SK-N-SH treated with all-trans-retinoic acid at 6 μM for 48 hours (cell line): Measurements from ENCODE around the gene SLIT2.

Experiments used
- ATAC-seq: fragments of 200-7000 bp; cut with Tn5 transposase; 3 replicates; pipeline ENCODE4 v1.9.1; 2020; ENCODE audit warnings: mild to moderate bottlenecking, moderate library complexity
- ARNTL ChIP-seq: fragments of 450-650 bp; formaldehyde crosslinking; IDR thresholded peaks from 2 replicates; pipeline ENCODE4 v1.5.0; 2020; ENCODE audit warnings: low read depth, mild to moderate bottlenecking, moderate library complexity, borderline replicate concordance
- BACH2 ChIP-seq: fragments of 250-450 bp; sonication (Bioruptor Pico); IDR thresholded peaks from 2 replicates; pipeline ENCODE4 v1.9.0; 2021; ENCODE audit warnings: mild to moderate bottlenecking, borderline replicate concordance
- CREB5 ChIP-seq: fragments of 250-450 bp; sonication (Bioruptor Pico); IDR thresholded peaks from 2 replicates; pipeline ENCODE4 v1.5.1; 2020; ENCODE audit warnings: low read depth, mild to moderate bottlenecking, moderate library complexity
- CSDC2 ChIP-seq: fragments of 250-450 bp; sonication (Bioruptor Pico); IDR thresholded peaks from 2 replicates; pipeline ENCODE4 v1.5.0; 2020; ENCODE audit warnings: mild to moderate bottlenecking, moderate library complexity
- GLIS3 ChIP-seq: fragments of 250-450 bp; sonication (Bioruptor Pico); IDR thresholded peaks from 2 replicates; pipeline ENCODE4 v1.5.0; 2020; ENCODE audit warnings: mild to moderate bottlenecking, moderate library complexity
- ISL1 ChIP-seq: fragments of 250-450 bp; sonication (Bioruptor Pico); IDR thresholded peaks from 2 replicates; pipeline ENCODE4 v2.1.2; 2022; ENCODE audit warnings: mild to moderate bottlenecking, moderate library complexity
- OSR1 ChIP-seq: fragments of 250-450 bp; sonication (Bioruptor Pico); IDR thresholded peaks from 2 replicates; pipeline ENCODE4 v1.8.0; 2022; ENCODE audit warnings: moderate library complexity, mild to moderate bottlenecking, inconsistent platforms
- PPARA ChIP-seq: fragments of 250-450 bp; sonication (Bioruptor Pico); IDR thresholded peaks from 2 replicates; pipeline ENCODE4 v1.5.0; 2020; ENCODE audit warnings: mild to moderate bottlenecking, borderline replicate concordance
- RARB ChIP-seq: fragments of 250-450 bp; sonication (Bioruptor Pico); IDR thresholded peaks from 2 replicates; pipeline ENCODE4 v1.8.0; 2021; ENCODE audit warnings: mild to moderate bottlenecking, moderate library complexity
- SNAI2 ChIP-seq: fragments of 250-450 bp; sonication (Bioruptor Pico); IDR thresholded peaks from 2 replicates; pipeline ENCODE4 v1.5.0; 2020; ENCODE audit warnings: mild to moderate bottlenecking, moderate library complexity
- TCF4 ChIP-seq: fragments of 250-450 bp; sonication (Bioruptor Pico); IDR thresholded peaks from 2 replicates; pipeline ENCODE4 v1.8.0; 2021; ENCODE audit warnings: mild to moderate bottlenecking, moderate library complexity, borderline replicate concordance
- TOX ChIP-seq: fragments of 250-450 bp; sonication (Bioruptor Pico); IDR thresholded peaks from 2 replicates; pipeline ENCODE4 v1.8.0; 2021; ENCODE audit warnings: mild to moderate bottlenecking, moderate library complexity, borderline replicate concordance
- TSHZ2 ChIP-seq: fragments of 250-450 bp; sonication (Bioruptor Pico); IDR thresholded peaks from 2 replicates; pipeline ENCODE4 v1.5.0; 2020; ENCODE audit warnings: mild to moderate bottlenecking, moderate library complexity
- ZC3H10 ChIP-seq: fragments of 250-450 bp; sonication (Bioruptor Pico); IDR thresholded peaks from 2 replicates; pipeline ENCODE4 v1.5.1; 2021; ENCODE audit warnings: mild to moderate bottlenecking, moderate library complexity
- ZFP3 ChIP-seq: fragments of 250-450 bp; sonication (Bioruptor Pico); IDR thresholded peaks from 2 replicates; pipeline ENCODE4 v1.5.0; 2020; ENCODE audit warnings: mild to moderate bottlenecking, moderate library complexity
- ZNF565 ChIP-seq: fragments of 450-650 bp; formaldehyde crosslinking; conservative IDR thresholded peaks from 2 replicates; pipeline ENCODE4 v1.5.0; 2020; ENCODE audit warnings: low read depth, mild to moderate bottlenecking, moderate library complexity
- ZNF8 ChIP-seq: fragments of 450-650 bp; formaldehyde crosslinking; IDR thresholded peaks from 2 replicates; pipeline ENCODE4 v1.5.0; 2020; ENCODE audit warnings: mild to moderate bottlenecking, moderate library complexity
- TF ChIP-seq, protein P1 (sequence below): fragments of 250-450 bp; sonication (Bioruptor Pico); IDR thresholded peaks from 2 replicates; pipeline ENCODE4 v1.8.0; 2020; ENCODE audit warnings: mild to moderate bottlenecking, moderate library complexity, borderline replicate concordance
- TF ChIP-seq, protein P2 (sequence below): fragments of 250-450 bp; sonication (Bioruptor Pico); IDR thresholded peaks from 2 replicates; pipeline ENCODE4 v1.8.0; 2021; ENCODE audit warnings: low read depth, mild to moderate bottlenecking, moderate library complexity, borderline replicate concordance

SLIT2 gene

DNA sequence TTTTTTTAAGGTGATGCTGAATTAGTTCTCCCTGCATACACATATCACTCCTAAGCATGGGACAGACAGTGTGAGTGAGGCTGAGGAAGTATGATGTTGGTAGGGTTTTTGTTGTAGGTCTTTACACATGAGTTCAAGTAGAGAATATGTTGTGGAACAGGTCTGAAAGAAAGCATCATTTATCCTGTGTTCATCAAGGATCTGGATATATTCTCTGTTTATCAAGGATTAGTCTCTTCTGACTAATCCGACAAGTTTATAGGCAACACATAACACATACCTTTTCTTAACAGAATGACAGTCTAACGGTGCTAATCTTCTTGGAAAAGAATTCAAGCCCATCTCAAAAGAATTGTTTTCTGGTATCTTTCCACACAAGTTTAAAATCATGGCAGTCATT is 10.5 kb downstream of the SLIT2 start (continued):
- TF ChIP-seq ARNTL (no peak), TSHZ2 (CRISPR knock-in tag) (no peak), CREB5 (CRISPR knock-in tag) (no peak), TOX (CRISPR knock-in tag) (no peak), ZFP3 (no peak)

DNA sequence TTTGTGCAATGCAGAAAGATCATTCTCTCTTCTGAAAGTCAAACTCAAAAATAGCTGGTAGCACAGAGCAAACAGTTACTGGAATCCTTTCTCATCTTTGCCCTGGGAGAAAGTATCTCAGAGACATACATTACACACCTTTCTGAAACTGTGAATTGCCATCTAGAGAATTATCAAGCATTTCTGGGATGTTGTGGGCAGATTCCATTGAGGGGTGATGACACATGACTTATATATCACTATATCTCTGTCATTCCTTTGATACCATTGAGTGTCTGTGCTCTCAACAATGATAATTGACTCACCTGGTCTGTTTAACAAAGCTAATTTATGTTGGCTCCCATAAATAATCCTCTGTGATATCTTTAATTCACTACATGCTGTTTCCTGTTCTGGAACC is 13.0 kb downstream of the SLIT2 start:
- no peak for TF ChIP-seq RARB (CRISPR knock-in tag)
- TF ChIP-seq, protein P1, sequence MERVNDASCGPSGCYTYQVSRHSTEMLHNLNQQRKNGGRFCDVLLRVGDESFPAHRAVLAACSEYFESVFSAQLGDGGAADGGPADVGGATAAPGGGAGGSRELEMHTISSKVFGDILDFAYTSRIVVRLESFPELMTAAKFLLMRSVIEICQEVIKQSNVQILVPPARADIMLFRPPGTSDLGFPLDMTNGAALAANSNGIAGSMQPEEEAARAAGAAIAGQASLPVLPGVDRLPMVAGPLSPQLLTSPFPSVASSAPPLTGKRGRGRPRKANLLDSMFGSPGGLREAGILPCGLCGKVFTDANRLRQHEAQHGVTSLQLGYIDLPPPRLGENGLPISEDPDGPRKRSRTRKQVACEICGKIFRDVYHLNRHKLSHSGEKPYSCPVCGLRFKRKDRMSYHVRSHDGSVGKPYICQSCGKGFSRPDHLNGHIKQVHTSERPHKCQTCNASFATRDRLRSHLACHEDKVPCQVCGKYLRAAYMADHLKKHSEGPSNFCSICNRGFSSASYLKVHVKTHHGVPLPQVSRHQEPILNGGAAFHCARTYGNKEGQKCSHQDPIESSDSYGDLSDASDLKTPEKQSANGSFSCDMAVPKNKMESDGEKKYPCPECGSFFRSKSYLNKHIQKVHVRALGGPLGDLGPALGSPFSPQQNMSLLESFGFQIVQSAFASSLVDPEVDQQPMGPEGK (CRISPR knock-in tag) = no peak
- no peak for TF ChIP-seq ZC3H10 (CRISPR knock-in tag)
- TF ChIP-seq, protein P2, sequence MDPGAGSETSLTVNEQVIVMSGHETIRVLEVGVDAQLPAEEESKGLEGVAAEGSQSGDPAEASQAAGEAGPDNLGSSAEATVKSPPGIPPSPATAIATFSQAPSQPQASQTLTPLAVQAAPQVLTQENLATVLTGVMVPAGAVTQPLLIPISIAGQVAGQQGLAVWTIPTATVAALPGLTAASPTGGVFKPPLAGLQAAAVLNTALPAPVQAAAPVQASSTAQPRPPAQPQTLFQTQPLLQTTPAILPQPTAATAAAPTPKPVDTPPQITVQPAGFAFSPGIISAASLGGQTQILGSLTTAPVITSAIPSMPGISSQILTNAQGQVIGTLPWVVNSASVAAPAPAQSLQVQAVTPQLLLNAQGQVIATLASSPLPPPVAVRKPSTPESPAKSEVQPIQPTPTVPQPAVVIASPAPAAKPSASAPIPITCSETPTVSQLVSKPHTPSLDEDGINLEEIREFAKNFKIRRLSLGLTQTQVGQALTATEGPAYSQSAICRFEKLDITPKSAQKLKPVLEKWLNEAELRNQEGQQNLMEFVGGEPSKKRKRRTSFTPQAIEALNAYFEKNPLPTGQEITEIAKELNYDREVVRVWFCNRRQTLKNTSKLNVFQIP (CRISPR knock-in tag) = no peak
- no peak for TF ChIP-seq ZNF8 (CRISPR knock-in tag)
- TF ChIP-seq OSR1 (CRISPR knock-in tag) = no peak
- TF ChIP-seq PPARA (CRISPR knock-in tag) = no peak
- no peak for TF ChIP-seq ARNTL
- no peak for TF ChIP-seq TCF4 (CRISPR knock-in tag)
- no peak for TF ChIP-seq GLIS3
- no peak for TF ChIP-seq CREB5 (CRISPR knock-in tag)
- TF ChIP-seq SNAI2 (CRISPR knock-in tag) = no peak
- ATAC-seq = no peak

- TF ChIP-seq ZNF565 (CRISPR knock-in tag) = no peak
- no peak for TF ChIP-seq PPARA (CRISPR knock-in tag)
- no peak for TF ChIP-seq CREB5 (CRISPR knock-in tag)
- no peak for TF ChIP-seq CSDC2 (CRISPR knock-in tag)
- TF ChIP-seq BACH2 (CRISPR knock-in tag) = no peak
- TF ChIP-seq ISL1 (CRISPR knock-in tag) = no peak
- no peak for TF ChIP-seq ZNF8 (CRISPR knock-in tag)
- TF ChIP-seq, all 23 proteins: peak for 0
- no peak for ATAC-seq
Observed at GRCh38 chr4:20265726-20266125, 14.0 kb downstream of the SLIT2 start.
